GM10266 (cell line): ENCODE measurements around the gene MCC.

ENCODE experiments used
- DNase-seq: peaks from one replicate; pipeline ENCODE4 v3.0.0; 2012; ENCODE audit errors: extremely low spot score
- CTCF ChIP-seq: IDR thresholded peaks from 2 replicates; pipeline ENCODE4 v1.5.1; 2012; ENCODE audit warnings: mild to moderate bottlenecking, low read depth; ENCODE audit not compliant: control insufficient read depth, insufficient read depth; ENCODE audit errors: missing control alignments

Gene MCC

GRCh38 chr5:113151641-113152379 lies 336.4 kb downstream of the MCC start:
- DNase-seq = no peak
- TF ChIP-seq CTCF = no peak

GRCh38 chr5:113150821-113151220 lies 337.4 kb downstream of the MCC start:
- DNase-seq = no peak
- TF ChIP-seq CTCF = no peak

- DNase-seq = no peak
- no peak for TF ChIP-seq CTCF
These were observed 338.0 kb downstream of the MCC start for GRCh38 chr5:113150221-113150620.

- DNase-seq = no peak
- TF ChIP-seq CTCF = no peak
These were observed 340.7 kb downstream of the MCC start for GRCh38 chr5:113147537-113147936.

- TF ChIP-seq CTCF = no peak
- no peak for DNase-seq
These were observed 341.1 kb downstream of the MCC start for GRCh38 chr5:113147101-113147508.

- TF ChIP-seq CTCF = no peak
- no peak for DNase-seq
These were observed 342.4 kb downstream of the MCC start for GRCh38 chr5:113145757-113146387.

GRCh38 chr5:113142186-113142585 lies 346.1 kb downstream of the MCC start:
- no peak for TF ChIP-seq CTCF
- DNase-seq = no peak
